ENCODE measurements around the gene FTO. TPM values are rescaled to one million over a fixed set of nuclear protein-coding genes. Genes with fewer than 3 reads are reported as not detected.
"Not testable (repeated sequence)": the region's sequence is repeated elsewhere in the genome, so short reads cannot be mapped to it uniquely, and the experiment has no call there.

Gene FTO
- total RNA-seq, 1 donor from 2014 or later, result 110 TPM

DNA sequence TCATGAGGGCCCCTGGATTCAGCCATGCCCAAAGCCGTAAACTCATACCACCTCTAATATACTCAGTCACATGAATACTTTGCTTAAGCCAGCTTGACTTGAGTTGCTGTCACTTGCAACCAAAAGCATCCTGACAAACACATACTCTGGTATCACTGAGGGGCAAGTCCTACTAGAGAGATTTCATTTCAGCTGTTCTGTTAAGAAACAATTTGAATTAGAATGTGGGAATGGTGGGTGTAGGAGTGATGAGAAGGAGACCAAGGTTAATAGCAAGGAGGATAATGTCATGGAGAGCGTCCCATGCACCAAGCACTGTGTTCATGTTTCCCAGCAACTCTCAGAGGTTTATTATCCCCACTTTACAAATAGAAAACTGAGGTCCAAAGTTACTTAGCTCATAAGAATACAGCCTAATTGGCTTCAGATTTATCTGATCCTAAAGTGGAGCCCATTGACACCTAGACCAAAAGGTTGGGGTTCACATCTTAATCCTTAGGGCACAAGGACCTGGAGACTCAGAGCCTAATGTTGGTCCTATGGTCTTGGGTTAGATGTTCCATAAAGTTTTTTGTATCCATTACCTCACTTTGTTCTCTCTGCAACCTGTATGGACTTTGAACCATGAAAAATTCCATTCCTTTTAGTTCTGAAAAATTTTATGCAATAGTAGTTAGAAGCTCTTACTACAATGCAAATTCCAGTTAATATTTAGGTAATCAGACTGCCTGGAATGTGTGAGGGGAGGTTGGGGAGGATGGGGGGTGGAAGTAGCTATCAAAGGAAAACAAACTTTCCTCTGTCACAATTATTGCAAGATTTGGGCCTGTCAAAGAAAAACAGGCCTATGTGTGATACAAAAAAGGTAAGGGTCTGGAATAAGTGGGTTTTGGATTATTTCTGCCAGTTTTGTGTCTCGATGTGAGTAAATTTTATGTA, 476.7 kb downstream of the FTO start:
- Mint-ChIP-seq H3K36me3 (no peaks in the 10 kb centered on the region), H3K4me1 (peaks cover 34% of the 10 kb centered on the region), H3K4me3 (no peak overlapping the region), H3K9me3 (peaks cover 7% of the 10 kb centered on the region), H3K27me3 (ENCODE audit: insufficient read depth, low read depth) (no peaks in the 10 kb centered on the region), H3K27ac (no peak overlapping the region)
- Histone ChIP-seq H3K79me2 (ENCODE audit: low read depth) (no peaks in the 10 kb centered on the region), H2AFZ (replicated peaks) (no peak overlapping the region), H3F3A (ENCODE audit: low read depth) (no peaks in the 10 kb centered on the region), H3K27me3 (peaks cover 14% of the 10 kb centered on the region), H3K27ac (no peak overlapping the region), H4K20me1 (ENCODE audit: low read depth) (no peaks in the 10 kb centered on the region), H3K9ac (no peak overlapping the region), H3K4me2 (no peak overlapping the region), H3K4me3 (no peak overlapping the region), H3K36me3 (no peaks in the 10 kb centered on the region), H3K4me1 (peaks cover 15% of the 10 kb centered on the region), H3K9me3 (ENCODE audit: low read depth) (no peaks in the 10 kb centered on the region)
- no peak for DNase-seq (ENCODE audit: low spot score)
- no peak for TF ChIP-seq EZH2 (IDR thresholded peaks at IDR 0.05)
- TF ChIP-seq EZH2phosphoT487 (IDR thresholded peaks at IDR 0.05), result no peak
- TF ChIP-seq, protein P1, sequence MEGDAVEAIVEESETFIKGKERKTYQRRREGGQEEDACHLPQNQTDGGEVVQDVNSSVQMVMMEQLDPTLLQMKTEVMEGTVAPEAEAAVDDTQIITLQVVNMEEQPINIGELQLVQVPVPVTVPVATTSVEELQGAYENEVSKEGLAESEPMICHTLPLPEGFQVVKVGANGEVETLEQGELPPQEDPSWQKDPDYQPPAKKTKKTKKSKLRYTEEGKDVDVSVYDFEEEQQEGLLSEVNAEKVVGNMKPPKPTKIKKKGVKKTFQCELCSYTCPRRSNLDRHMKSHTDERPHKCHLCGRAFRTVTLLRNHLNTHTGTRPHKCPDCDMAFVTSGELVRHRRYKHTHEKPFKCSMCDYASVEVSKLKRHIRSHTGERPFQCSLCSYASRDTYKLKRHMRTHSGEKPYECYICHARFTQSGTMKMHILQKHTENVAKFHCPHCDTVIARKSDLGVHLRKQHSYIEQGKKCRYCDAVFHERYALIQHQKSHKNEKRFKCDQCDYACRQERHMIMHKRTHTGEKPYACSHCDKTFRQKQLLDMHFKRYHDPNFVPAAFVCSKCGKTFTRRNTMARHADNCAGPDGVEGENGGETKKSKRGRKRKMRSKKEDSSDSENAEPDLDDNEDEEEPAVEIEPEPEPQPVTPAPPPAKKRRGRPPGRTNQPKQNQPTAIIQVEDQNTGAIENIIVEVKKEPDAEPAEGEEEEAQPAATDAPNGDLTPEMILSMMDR (IDR thresholded peaks at IDR 0.05), result no peak

DNA sequence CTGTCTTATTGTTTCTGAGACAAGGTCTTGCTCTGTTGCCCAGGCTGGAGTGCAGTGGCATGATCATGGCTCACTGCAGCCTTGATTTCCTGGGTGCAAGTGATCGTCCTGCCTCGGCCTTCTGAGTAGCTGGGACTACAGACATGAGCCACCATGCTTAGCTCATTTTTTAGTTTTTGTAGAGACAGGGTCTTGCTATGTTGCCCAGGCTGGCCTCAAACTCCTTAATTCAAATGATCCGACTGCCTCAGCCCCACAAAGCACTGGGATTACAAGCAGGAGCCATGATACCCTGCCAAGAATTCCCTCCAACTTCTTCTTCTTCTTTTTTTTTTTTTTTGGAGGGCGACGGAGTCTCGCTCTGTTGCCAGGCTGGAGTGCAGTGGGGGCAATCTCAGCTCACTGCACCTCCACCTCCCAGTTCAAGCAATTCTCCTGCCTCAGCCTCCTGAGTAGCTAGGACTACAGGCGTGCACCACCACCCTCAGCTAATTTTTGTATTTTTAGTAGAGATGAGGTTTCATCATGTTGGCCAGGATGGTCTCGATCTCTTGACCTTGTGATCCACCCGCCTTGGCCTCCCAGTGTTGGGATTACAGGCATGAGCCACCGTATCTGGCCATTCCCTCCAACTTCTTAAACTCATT, 477.9 kb downstream of the FTO start:
- peaks cover 23% of the 10 kb centered on the region for H3K4me1 Mint-ChIP-seq
- H3K79me2 ChIP-seq (ENCODE audit: low read depth); H3K4me3 Mint-ChIP-seq; H3K9me3 ChIP-seq (ENCODE audit: low read depth); DNase-seq (ENCODE audit: low spot score); H3K4me2 ChIP-seq; H3K27me3 ChIP-seq; H2AFZ ChIP-seq (replicated peaks); H3F3A ChIP-seq (ENCODE audit: low read depth); H3K36me3 ChIP-seq; H3K27ac ChIP-seq; H3K4me3 ChIP-seq; H4K20me1 ChIP-seq (ENCODE audit: low read depth); H3K36me3 Mint-ChIP-seq; H3K27ac Mint-ChIP-seq; H3K9ac ChIP-seq; H3K9me3 Mint-ChIP-seq; H3K27me3 Mint-ChIP-seq (ENCODE audit: insufficient read depth, low read depth): not testable (repeated sequence)
- H3K4me1 ChIP-seq, result peaks cover 10% of the 10 kb centered on the region

DNA sequence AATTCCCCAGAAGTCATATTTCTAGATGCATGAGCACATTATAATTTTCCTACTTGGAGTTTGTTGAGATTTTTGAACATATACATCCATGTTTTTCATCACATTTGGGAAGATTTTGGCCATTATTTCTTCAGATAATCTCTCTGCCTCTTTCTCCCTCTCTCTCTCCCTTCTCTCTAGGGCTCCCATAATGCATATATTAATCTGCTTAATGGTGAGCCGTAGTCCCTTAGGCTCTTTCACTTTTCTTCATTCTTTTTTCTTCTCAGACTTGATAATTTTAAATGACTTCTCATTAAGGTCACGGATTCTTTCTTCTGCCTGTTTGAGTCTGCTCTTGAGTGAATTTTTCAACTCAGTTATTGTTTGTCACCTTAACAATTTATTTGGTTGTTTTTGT, 481.1 kb downstream of the FTO start:
- Mint-ChIP-seq H3K4me3 (no peak overlapping the region), H3K27ac (no peak overlapping the region), H3K4me1 (no peaks in the 10 kb centered on the region), H3K27me3 (ENCODE audit: insufficient read depth, low read depth) (peaks cover 2% of the 10 kb centered on the region), H3K9me3 (peaks cover 7% of the 10 kb centered on the region), H3K36me3 (no peaks in the 10 kb centered on the region)
- TF ChIP-seq EZH2phosphoT487 (IDR thresholded peaks at IDR 0.05), result no peak
- TF ChIP-seq, protein P1 (IDR thresholded peaks at IDR 0.05), result no peak
- TF ChIP-seq EZH2 (IDR thresholded peaks at IDR 0.05), result no peak
- Histone ChIP-seq H3K27ac (no peak overlapping the region), H3K79me2 (ENCODE audit: low read depth) (no peaks in the 10 kb centered on the region), H2AFZ (replicated peaks) (no peak overlapping the region), H4K20me1 (ENCODE audit: low read depth) (no peaks in the 10 kb centered on the region), H3K4me2 (no peak overlapping the region), H3F3A (ENCODE audit: low read depth) (no peaks in the 10 kb centered on the region), H3K36me3 (no peaks in the 10 kb centered on the region), H3K27me3 (no peaks in the 10 kb centered on the region), H3K4me1 (no peaks in the 10 kb centered on the region), H3K4me3 (no peak overlapping the region), H3K9ac (no peak overlapping the region), H3K9me3 (ENCODE audit: low read depth) (no peaks in the 10 kb centered on the region)
- no peak for DNase-seq (ENCODE audit: low spot score)

DNA sequence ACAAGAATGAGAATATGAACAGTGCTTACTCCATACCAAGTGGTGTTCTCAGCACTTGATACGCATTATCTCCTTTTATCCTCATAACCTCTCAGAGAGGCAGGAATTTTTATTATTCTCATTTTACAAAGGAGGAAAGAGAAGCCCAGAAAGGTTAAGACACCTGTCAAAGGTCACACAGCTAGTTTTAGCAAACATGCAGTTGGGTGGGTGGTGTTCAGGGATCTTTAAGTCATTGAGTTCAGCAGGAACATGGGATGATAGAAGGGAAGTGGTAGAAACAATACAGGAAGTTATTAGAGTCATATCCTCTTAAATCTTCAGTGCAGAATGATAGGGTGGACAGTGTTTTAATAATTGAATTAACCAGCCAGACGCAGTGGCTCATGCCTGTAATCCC, 487.2 kb downstream of the FTO start:
- H3K4me3 ChIP-seq, result no peak overlapping the region
- no peaks in the 10 kb centered on the region for H3K36me3 ChIP-seq
- H3K27ac ChIP-seq, result no peak overlapping the region
- Mint-ChIP-seq H3K4me3 (no peak overlapping the region), H3K27me3 (ENCODE audit: insufficient read depth, low read depth) (peaks cover 14% of the 10 kb centered on the region), H3K4me1 (peaks cover 12% of the 10 kb centered on the region), H3K36me3 (no peaks in the 10 kb centered on the region), H3K9me3 (no peaks in the 10 kb centered on the region), H3K27ac (no peak overlapping the region)
- no peaks in the 10 kb centered on the region for H3K9me3 ChIP-seq (ENCODE audit: low read depth)
- no peak overlapping the region for H2AFZ ChIP-seq (replicated peaks)
- H3K79me2 ChIP-seq (ENCODE audit: low read depth), result no peaks in the 10 kb centered on the region
- no peak for DNase-seq (ENCODE audit: low spot score)
- no peak overlapping the region for H3K4me2 ChIP-seq
- H3K27me3 ChIP-seq, result no peaks in the 10 kb centered on the region
- TF ChIP-seq, protein P1 (IDR thresholded peaks at IDR 0.05), result no peak
- TF ChIP-seq EZH2phosphoT487 (IDR thresholded peaks at IDR 0.05) (no peak), EZH2 (IDR thresholded peaks at IDR 0.05) (no peak)
- no peak overlapping the region for H3K9ac ChIP-seq
- H4K20me1 ChIP-seq (ENCODE audit: low read depth), result no peaks in the 10 kb centered on the region
- peaks cover 10% of the 10 kb centered on the region for H3K4me1 ChIP-seq
- H3F3A ChIP-seq (ENCODE audit: low read depth), result peaks cover 12% of the 10 kb centered on the region
